Suprapubic skin (tissue), 4 donors: ENCODE measurements around the gene C1orf167.

Source experiments
- EP300 ChIP-seq: sonication (generic); formaldehyde crosslinking; IDR thresholded peaks from one replicate; pipeline ENCODE4 v1.6.1; 2017; ENCODE audit warnings: antibody characterized with exemption
- POLR2A ChIP-seq, 2 donors: fragments of 450-650 bp; IDR thresholded peaks; one replicate each; pipeline ENCODE4 v1.6.1; 2017; ENCODE audit warnings: antibody characterized with exemption in 2 of 2, mild to moderate bottlenecking in 2 of 2, moderate library complexity in 2 of 2
- POLR2AphosphoS5 ChIP-seq, 3 donors: sonication (generic); formaldehyde crosslinking; IDR thresholded peaks; one replicate each; pipeline ENCODE4 v1.6.1; 2017; ENCODE audit warnings: antibody characterized with exemption in 3 of 3
- TF ChIP-seq, protein P1 (sequence below), 2 donors: fragments of 200-600 bp in 1 of 2; fragments of 450-650 bp in 1 of 2; sonication (generic) in 1 of 2; IDR thresholded peaks; one replicate each; pipeline ENCODE4 v1.5.1; 2016 to 2019; ENCODE audit warnings: antibody characterized with exemption in 2 of 2, mild to moderate bottlenecking in 1 of 2, moderate library complexity in 1 of 2

DNA sequence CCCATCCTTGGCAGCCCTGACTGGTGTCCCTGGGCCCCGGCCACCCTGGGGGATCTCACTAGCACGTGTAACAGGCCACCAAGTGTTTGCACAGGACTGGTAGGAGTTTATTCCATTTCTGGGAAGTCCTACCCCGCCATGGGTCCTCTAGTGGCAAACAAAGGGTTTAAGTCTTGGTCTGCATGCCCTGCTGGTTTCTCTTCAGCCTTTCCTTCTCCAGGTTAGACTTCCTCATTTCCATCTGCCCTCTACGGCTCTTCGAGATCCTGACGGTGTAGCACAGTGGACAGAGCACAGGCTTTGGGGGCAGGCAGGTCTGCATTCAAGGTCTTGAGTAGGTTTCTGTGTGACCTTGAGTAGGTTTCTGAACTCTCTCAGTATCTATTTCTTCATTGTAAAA, 23.2 kb upstream of the C1orf167 start:
- TF ChIP-seq, protein P1, sequence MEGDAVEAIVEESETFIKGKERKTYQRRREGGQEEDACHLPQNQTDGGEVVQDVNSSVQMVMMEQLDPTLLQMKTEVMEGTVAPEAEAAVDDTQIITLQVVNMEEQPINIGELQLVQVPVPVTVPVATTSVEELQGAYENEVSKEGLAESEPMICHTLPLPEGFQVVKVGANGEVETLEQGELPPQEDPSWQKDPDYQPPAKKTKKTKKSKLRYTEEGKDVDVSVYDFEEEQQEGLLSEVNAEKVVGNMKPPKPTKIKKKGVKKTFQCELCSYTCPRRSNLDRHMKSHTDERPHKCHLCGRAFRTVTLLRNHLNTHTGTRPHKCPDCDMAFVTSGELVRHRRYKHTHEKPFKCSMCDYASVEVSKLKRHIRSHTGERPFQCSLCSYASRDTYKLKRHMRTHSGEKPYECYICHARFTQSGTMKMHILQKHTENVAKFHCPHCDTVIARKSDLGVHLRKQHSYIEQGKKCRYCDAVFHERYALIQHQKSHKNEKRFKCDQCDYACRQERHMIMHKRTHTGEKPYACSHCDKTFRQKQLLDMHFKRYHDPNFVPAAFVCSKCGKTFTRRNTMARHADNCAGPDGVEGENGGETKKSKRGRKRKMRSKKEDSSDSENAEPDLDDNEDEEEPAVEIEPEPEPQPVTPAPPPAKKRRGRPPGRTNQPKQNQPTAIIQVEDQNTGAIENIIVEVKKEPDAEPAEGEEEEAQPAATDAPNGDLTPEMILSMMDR (IDR thresholded peaks at IDR 0.05), result no peak
- TF ChIP-seq POLR2A (IDR thresholded peaks at IDR 0.05) (no peak), EP300 (no peak), POLR2AphosphoS5 (IDR thresholded peaks at IDR 0.05) (no peak)
